ENCODE measurements around the gene CPEB3.

The CPEB3 gene

DNA sequence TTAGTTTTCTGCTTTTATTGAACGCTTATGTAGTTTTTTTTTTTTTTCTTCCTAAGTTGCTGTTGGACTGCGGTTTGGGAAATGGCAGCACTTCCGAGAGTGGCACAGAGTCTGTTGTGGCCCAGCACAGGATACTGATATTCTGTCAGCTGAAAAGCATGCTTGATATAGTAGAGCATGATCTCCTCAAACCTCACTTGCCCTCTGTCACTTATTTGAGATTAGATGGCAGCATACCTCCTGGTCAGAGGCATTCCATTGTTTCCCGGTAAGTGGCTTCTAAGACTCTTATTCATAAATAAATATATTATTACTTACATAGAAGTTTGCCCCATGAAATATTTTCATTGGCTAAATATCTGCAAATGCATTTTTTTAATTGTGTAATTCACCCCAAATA lies 266.2 kb downstream of the CPEB3 start:
- DNase-seq = no peak

DNA sequence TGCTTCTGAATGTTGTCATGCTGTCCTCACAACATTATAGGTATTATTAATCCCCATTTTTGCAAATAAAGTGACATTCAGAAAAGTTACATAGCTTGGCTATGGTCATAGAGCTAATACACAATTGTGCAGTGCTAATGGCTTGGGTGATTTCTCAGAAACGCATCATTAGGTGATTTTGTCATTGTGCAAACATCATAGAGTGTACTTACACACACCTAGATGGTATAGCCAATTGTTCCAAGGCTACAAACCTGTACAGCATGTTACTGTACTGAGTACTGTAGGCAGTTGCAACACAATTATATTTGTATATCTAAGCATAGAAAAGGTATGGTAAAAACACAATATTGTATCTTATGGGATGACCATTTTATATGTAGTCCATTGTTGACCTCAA lies 276.3 kb downstream of the CPEB3 start:
- no peak for DNase-seq

DNA sequence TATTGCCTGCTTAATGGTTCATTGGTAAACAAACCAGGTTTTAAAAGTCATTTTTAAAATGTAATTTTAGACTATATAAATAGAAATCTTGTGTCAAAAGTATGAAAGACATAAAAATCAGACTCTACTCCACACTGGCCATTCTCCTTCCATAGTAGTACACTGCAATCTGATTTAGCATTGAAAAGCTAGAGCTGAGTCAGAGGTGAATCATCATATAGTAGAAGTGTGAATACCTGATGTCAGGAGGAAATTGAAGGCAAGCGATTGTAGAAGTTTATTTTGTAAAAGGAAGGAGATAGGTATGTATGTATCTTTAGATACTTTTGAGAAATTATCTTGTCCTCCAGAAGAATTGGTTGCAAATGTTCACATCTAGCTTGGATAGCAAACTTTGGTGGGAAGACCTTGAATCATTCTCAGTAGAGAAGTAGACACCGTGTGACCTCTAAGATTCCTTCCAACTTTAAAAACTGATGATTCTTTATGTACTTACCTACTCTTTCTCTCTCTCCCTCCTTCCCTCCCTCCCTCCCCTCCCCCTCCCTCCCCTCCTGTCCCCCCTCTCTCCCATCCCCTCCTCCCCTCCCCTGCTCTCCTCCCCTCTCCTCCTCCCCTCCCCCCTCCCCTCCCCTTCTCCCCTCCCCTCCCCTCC lies 279.2 kb downstream of the CPEB3 start:
- DNase-seq = no peak

DNA sequence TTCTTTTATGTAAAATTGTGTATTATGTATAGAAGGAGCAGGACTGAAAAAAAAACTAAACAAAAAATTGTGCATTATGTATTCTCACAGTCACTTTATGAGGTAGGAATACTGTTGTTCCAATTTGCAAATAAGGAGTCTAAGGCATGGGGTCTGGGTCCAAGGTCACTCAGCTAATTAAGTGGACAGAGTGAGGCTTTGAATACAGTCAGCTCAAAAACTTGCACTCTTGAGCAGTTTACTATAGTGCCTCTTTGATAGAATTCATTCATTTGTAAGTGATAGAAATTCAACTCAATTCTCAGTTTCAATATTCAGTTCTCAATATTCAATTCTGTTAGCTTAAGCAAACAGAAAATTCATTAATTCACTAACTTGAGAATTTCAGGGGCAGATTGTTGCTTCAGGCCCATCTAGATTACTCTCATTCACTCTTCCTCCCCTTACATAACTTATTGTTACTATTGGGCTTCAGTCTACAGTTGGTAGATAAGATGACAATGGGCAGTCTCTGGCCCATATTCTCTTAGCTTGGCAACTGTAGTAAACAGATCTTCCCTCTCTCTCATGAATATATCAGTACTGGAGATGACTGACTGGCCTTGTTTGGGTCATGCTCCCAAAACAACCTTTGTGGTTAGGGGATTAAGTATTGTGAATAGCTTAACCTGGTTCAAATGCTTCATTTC lies 280.7 kb downstream of the CPEB3 start:
- DNase-seq = no peak

DNA sequence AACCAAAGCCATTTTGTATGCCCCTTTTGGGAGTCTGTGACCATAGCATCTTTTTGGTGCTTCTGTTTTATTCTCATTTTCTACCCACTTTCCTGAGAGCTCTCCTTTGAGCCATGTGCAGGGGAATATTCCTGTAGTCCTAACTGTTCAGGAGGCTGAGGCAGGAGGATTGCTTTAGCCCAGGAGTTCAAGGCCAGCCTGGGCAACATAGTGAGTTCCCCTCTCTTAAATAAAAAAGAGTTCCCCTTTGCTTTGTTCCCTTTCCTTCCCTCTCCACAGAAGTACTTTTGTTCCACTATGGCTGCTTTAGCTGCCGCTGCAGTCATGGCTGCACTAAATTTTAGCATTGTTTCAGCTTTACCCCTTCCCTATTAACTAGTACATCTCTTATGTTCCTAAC lies 281.4 kb downstream of the CPEB3 start:
- DNase-seq = no peak

DNA sequence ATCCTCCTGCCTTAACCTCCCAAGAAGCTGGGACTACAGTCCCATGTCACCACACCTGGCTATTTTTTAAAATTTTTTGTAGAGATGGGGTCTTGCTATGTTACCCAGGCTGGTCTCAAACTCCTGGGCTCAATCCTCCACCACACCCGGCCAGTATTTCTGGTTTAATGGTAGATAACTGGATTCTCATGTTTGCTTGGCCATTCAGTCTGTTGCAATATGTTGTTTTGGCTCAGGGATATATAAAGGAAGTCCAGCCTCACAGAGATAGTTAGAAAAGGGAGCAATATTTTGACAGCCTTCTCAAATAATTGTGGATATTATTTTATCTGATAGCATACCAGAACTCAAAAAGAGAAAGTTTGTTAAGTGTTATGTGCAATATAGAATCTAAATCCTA lies 284.9 kb downstream of the CPEB3 start:
- no peak for DNase-seq

DNA sequence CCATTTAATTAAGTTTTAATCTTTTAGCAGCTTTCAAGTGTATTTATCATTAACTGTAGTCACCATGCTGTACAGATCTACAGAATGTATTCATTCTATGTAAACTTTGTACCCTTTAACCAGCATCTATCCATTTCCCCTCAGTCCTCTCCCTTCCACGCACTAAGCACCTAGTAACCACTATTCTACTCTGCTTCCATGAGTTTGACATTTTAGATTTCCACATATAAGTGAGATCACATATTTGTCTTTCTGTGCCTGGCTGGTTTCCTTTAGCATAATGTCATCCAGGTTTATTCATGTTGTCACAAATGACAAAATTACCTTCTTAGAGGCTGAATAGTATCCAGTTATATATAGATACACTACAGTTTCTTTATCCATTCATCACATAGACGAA lies 287.6 kb downstream of the CPEB3 start:
- DNase-seq = no peak

DNA sequence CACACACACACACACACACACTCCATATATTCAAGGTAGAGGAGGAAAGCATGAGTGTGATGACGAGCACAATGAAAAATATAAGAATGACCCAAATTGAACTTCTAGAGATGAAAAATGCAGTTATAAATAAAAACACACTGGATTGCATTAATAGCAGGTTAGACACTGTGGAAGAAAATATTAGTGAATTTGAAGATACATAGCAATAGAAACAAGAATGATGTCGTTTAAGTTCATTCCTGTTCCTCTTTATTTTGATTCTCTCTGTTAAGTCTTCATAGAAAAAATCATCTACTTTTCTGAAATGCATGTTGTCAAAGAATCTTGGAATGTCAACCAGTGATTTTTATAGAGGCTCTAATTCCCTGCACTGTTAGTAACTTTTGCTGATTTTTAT lies 288.9 kb downstream of the CPEB3 start:
- DNase-seq = no peak

DNA sequence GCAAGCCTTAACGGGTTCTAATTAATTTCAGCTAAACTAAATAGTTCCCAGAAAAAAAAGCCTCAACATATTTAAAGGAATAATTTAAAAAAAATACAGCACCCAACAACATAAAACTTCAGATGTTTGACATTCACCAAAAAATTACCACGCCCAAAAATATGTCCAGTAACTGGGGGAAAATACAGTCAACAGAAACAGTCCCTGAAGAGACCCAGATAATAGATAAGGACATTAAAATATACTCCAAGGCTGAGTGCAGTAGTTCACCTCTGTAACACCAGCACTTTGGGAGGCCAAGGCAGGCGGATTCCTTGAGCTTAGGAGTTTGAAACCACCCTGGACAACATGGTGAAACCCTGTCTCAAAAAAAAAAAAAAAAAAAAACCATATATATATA lies 289.3 kb downstream of the CPEB3 start:
- no peak for DNase-seq

Measured in NCI-H82 (cell line).